DMS114 treated with DMSO at 0.1 percent for 48 hours (cell line): ENCODE measurements around the gene MNT.
A peak's percentile ranks its signal among the peaks of the same experiment; 100 is the strongest.

Source experiments
- DNase-seq: peaks from one replicate; lab custom pipeline; 2025; ENCODE audit not compliant: unreplicated experiment; lab: John Stamatoyannopoulos, UW

The MNT gene

GRCh38 chr17:2396568-2397246 is 4.2 kb downstream of the MNT start:
- DNase-seq = peak; percentile 27

- no peak for DNase-seq
Observed at GRCh38 chr17:2396192-2396567, 4.7 kb downstream of the MNT start.

- DNase-seq = no peak
Observed at GRCh38 chr17:2395258-2396181, 5.3 kb downstream of the MNT start.

DNA sequence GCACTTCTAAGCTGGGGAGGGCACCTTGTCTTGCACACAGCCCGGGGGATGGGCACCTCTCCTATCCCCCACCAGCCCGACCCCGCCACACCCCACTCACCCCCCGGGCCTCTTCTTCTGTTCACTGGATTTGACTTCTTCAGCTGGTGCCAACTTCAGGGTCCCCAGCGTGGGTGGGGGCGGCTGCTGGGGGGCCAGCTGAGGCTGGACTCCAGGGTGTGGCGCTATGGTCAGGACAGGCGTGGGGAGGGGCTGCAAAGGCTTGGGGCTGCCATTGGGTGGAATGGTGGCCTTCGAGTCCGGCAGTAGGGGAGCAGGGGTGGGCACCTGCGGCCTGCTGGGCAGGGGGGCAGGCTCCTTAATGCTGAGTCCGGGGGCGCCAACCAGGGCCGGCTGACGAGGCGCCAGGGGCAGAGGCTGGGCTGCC is 6.1 kb downstream of the MNT start:
- no peak for DNase-seq

- no peak for DNase-seq
Observed at GRCh38 chr17:2393954-2394749, 6.7 kb downstream of the MNT start.

GRCh38 chr17:2393174-2393953 is 7.5 kb downstream of the MNT start:
- DNase-seq = peak; percentile 66

GRCh38 chr17:2392252-2393173 is 8.3 kb downstream of the MNT start:
- peak; percentile 76 for DNase-seq

GRCh38 chr17:2391597-2392251 is 9.1 kb downstream of the MNT start:
- DNase-seq = no peak

- DNase-seq = no peak
Observed at GRCh38 chr17:2390199-2390836, 10.5 kb downstream of the MNT start.

GRCh38 chr17:2388683-2389055 is 12.2 kb downstream of the MNT start:
- DNase-seq = no peak

DNA sequence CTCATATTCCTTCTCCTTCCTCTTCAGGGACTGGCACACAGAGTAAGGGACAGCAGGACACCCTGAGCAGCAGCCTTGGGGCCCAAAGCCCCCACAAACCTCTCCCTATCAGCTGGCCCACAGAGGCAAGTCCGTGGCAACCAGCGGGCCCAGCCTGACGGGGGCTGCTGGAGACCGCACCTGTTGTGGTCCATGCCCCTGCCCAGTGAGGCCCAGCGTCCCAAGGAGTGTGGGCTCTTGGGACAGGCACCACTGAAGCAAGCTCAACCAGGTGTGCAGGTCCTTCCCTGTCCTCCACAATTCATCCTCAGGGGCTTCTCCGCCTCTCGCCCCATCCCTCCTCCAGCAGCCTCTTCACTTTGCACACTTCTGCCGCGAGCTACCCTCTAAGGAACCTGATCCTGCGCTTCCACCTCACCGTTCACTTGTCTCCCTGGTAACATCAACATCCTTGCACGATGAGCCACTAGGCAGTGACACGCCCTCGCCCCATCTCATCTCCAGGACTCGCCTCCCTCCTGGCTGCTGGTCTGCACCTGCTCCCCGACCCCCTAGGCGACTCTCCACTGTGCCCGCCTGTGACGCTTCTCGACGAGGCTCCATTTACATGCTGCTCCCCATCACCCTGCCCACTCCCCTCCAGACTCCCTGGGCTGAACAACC is 12.7 kb downstream of the MNT start:
- no peak for DNase-seq

- DNase-seq = no peak
Observed at GRCh38 chr17:2387086-2388019, 13.5 kb downstream of the MNT start.

DNA sequence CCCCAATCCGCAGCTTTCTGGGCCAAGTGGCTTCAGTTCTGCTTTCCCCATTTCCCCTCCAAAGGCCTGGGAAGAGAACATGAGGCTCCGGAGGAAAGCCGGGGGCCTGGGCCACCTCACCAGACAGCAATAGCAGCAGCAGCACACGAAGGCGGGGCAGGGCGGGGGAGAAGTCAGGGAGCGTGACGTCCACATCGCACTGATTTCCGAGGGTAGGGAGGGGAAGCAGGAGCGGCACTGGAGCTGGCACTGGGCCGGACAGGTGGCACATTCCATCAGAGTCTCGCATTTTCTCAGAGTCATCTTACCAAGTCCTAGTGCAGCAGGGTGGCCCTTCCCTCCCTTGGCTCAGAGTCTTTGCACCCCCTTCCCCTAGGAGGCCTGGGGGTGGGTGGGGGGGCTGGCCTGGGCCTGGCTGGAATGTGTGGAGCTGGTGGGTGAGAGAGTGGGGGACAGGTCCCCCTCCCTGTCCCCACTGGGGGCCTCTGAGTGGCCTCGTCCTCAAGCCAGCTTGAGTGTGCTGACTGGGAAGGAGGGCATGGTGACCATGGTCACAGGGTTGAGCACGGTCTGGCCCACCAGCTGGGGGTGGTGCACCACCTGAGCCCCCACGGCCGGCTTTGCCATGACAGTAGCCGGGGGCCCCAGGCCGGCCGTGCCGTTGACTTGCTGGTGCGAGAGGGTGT is 14.3 kb downstream of the MNT start:
- DNase-seq = no peak

GRCh38 chr17:2385240-2386210 is 15.3 kb downstream of the MNT start:
- no peak for DNase-seq

DNA sequence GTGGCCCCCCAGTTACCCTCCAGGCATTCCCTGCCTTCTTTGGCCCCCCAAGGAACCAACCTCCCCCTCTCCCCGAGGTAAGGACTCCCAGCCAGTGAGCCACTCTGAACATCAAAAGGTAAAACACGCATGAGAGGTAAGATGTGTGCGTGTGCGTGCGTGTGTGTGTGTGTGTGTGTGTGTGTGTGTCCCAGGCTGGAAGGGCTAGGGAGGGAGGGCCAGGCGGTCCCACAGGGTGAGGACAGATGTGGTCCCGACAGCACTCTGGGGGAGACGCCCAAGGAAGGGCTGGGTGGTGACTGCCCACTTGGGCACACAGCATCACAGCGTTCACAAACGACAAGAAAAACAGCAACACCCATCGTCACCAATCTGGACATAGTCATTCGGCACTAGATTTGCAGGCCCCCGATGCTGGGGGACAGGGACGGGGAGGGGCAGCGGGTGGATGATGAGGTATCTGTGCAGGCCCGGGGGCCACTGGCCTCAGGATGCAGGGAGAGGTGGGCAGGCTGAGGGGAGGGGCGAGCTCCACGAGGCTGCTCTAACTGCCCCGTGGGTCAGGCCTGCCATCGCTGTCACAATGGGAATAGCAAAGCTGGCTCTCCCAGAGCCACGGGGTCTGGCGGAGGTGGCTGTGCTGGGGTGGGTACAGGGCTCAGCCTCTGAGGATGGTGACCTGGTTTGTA is 16.3 kb downstream of the MNT start:
- no peak for DNase-seq
